Ovary (tissue), 3 donors: ENCODE measurements around the gene THSD4.

Experiments
- CTCF ChIP-seq, 3 donors: fragments of 450-650 bp in 2 of 3; fragments of 200-600 bp in 1 of 3; IDR thresholded peaks; one replicate each; pipeline versions ENCODE4 v1.5.1 to v1.8.0; 2016 to 2022; ENCODE audit warnings: antibody characterized with exemption in 3 of 3, mild to moderate bottlenecking in 1 of 3
- EP300 ChIP-seq: sonication (generic); formaldehyde crosslinking; IDR thresholded peaks from one replicate; pipeline ENCODE4 v1.6.1; 2017; ENCODE audit warnings: antibody characterized with exemption
- POLR2A ChIP-seq: fragments of 450-650 bp; IDR thresholded peaks from one replicate; pipeline ENCODE4 v1.6.1; 2017; ENCODE audit warnings: antibody characterized with exemption, mild to moderate bottlenecking, moderate library complexity
- donor health status: DM: no; HTN: no; CAD: no.

DNA sequence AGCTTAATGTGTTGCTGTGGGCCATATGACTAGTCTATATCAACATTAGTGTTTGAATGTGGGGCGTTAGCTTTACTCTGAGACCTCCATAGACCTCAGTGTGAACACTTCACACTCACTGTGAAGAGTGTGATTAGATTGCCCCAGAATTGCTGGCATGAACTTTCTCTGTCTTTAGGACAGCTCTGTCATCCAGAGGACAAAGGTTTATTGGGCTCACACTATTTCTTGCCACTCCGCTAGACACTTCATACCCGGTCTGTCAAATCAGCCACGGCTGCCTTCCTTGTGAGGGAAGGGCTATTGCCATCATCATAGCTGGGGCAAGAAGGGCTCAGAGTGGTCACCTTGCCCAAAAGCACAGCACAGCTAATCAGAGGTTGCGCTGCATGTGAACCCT, 378.3 kb downstream of the THSD4 start:
- TF ChIP-seq CTCF (IDR thresholded peaks at IDR 0.05) (no peak), POLR2A (no peak), EP300 (no peak)
